Natural killer cell (primary cell): ENCODE data around the gene PODNL1. TPM values are rescaled to one million over a fixed set of nuclear protein-coding genes. Genes with fewer than 3 reads are reported as not detected.
"Not testable (repeated sequence)": the region's sequence is repeated elsewhere in the genome, so short reads cannot be mapped to it uniquely, and the experiment has no call there.

Source experiments
- ATAC-seq, 3 donors: fragments of 150-1000 bp in 2 of 3; fragments of 200-7000 bp in 1 of 3; cut with Tn5 transposase; 1 replicate in 1 of 3; 2 replicates in 2 of 3; pipeline ENCODE4 v1.10.0; 2021; ENCODE audit warnings: mild to moderate bottlenecking in 2 of 3, moderate library complexity in 2 of 3
- DNase-seq, 2 donors: peaks; one replicate each; pipeline versions ENCODE4 v3.0.0 to v3.0.0-alpha.2; 2013 to 2021; ENCODE audit warnings: mixed read lengths in 1 of 2
- H3K27ac ChIP-seq: one replicate; pipeline ENCODE4 v1.5.1; 2013; ENCODE audit warnings: mild to moderate bottlenecking, low read length
- H3K27me3 ChIP-seq: one replicate; pipeline ENCODE4 v1.6.1; 2013; ENCODE audit warnings: low read length; ENCODE audit not compliant: control insufficient read depth, insufficient read depth
- H3K36me3 ChIP-seq: one replicate; pipeline ENCODE4 v1.6.1; 2013; ENCODE audit warnings: low read length; ENCODE audit not compliant: control insufficient read depth, insufficient read depth
- H3K4me1 ChIP-seq: one replicate; pipeline ENCODE4 v1.6.1; 2013; ENCODE audit warnings: low read length; ENCODE audit not compliant: control insufficient read depth, insufficient read depth
- H3K4me3 ChIP-seq: one replicate; pipeline ENCODE4 v1.5.1; 2013; ENCODE audit warnings: low read length
- H3K9me3 ChIP-seq: one replicate; pipeline ENCODE4 v1.6.1; 2013; ENCODE audit warnings: low read length; ENCODE audit not compliant: control insufficient read depth, insufficient read depth
- H3K27ac Mint-ChIP-seq, 2 donors: one replicate each; pipeline ENCODE4 v1.8.0; 2022; ENCODE audit warnings: mild to moderate bottlenecking in 2 of 2, mixed read lengths in 2 of 2, moderate library complexity in 1 of 2
- H3K27me3 Mint-ChIP-seq, 2 donors: one replicate each; pipeline ENCODE4 v1.8.0; 2022; ENCODE audit warnings: low read depth in 2 of 2, mixed read lengths in 2 of 2
- H3K36me3 Mint-ChIP-seq: one replicate; pipeline ENCODE4 v1.8.0; 2022; ENCODE audit warnings: mixed read lengths
- H3K4me1 Mint-ChIP-seq, 2 donors: one replicate each; pipeline ENCODE4 v1.8.0; 2022; ENCODE audit warnings: mixed read lengths in 2 of 2
- H3K4me3 Mint-ChIP-seq: one replicate; pipeline ENCODE4 v1.8.0; 2022; ENCODE audit warnings: mild to moderate bottlenecking, moderate library complexity, mixed read lengths
- H3K9me3 Mint-ChIP-seq, 2 donors: one replicate each; pipeline ENCODE4 v1.8.0; 2022; ENCODE audit warnings: mixed read lengths in 2 of 2
- WGBS: methylation state at CpG from one replicate; pipeline ENCODE4 v1.1.7; 2013; ENCODE audit warnings: missing lambda C conversion rate; ENCODE audit not compliant: insufficient coverage; 5-methylcytosine and 5-hydroxymethylcytosine counted together
- intact Hi-C: fragments of 100-400 bp; cut with micrococcal nuclease; formaldehyde crosslinking; loops from one replicate; pipeline ENCODE4 v1.14.2; 2022
- total RNA-seq, 4 donors: library from RNA; stranded (reverse); fragments of 120-200 nt in 1 of 4; gene quantifications; one replicate each; pipeline versions ENCODE4 v1.2.3 to v1.2.4, GENCODE V29; 2013 to 2022
- TF ChIP-seq, protein P1 (sequence below): fragments of 200-600 bp; IDR thresholded peaks from one replicate; pipeline ENCODE4 v1.8.0; 2022; ENCODE audit warnings: antibody characterized with exemption

The PODNL1 gene
- total RNA-seq, 3 donors from 2014 or later (not counting 1 experiment from before 2014, with no cell fraction given) = 0.61 TPM; not detected in 2

DNA sequence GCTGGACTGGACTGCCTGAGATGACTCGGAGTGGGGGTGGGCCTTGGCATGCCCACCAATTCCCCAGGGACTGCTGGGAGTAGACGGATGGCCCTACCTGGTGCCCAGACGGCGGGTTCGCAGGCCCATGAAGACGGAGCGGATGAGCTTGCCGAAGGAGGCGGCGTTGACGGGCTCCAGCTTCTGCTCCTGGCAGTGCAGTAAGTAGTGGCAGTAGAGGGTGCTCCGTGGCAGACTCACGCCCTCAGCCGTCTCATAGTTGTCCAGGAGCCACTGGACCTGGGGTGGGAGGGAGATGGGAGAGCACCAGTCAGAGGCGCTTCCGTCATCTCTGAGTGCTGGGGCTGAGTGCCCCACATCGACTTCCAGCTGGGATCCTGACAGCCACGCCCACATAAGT lies 31.7 kb upstream of the PODNL1 start:
- no peak overlapping the region for H3K27ac ChIP-seq
- Mint-ChIP-seq H3K27ac (no peak overlapping the region), H3K27me3 (no peaks in the 10 kb centered on the region), H3K36me3 (no peaks in the 10 kb centered on the region), H3K4me1 (peaks cover 0 to 5% of the 10 kb centered on the region in 2 donors), H3K9me3 (no peaks in the 10 kb centered on the region), H3K4me3 (no peak overlapping the region)
- 97% methylated on average over 18 of the region's 18 CpGs for WGBS
- DNase-seq = no peak
- intact Hi-C loops = no loop called here
- no peaks in the 10 kb centered on the region for H3K4me1 ChIP-seq
- ATAC-seq = no peak
- H3K4me3 ChIP-seq = no peak overlapping the region
- TF ChIP-seq, protein P1, sequence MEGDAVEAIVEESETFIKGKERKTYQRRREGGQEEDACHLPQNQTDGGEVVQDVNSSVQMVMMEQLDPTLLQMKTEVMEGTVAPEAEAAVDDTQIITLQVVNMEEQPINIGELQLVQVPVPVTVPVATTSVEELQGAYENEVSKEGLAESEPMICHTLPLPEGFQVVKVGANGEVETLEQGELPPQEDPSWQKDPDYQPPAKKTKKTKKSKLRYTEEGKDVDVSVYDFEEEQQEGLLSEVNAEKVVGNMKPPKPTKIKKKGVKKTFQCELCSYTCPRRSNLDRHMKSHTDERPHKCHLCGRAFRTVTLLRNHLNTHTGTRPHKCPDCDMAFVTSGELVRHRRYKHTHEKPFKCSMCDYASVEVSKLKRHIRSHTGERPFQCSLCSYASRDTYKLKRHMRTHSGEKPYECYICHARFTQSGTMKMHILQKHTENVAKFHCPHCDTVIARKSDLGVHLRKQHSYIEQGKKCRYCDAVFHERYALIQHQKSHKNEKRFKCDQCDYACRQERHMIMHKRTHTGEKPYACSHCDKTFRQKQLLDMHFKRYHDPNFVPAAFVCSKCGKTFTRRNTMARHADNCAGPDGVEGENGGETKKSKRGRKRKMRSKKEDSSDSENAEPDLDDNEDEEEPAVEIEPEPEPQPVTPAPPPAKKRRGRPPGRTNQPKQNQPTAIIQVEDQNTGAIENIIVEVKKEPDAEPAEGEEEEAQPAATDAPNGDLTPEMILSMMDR = no peak
- no peaks in the 10 kb centered on the region for H3K27me3 ChIP-seq
- no peaks in the 10 kb centered on the region for H3K9me3 ChIP-seq
- peaks cover 47% of the 10 kb centered on the region for H3K36me3 ChIP-seq

DNA sequence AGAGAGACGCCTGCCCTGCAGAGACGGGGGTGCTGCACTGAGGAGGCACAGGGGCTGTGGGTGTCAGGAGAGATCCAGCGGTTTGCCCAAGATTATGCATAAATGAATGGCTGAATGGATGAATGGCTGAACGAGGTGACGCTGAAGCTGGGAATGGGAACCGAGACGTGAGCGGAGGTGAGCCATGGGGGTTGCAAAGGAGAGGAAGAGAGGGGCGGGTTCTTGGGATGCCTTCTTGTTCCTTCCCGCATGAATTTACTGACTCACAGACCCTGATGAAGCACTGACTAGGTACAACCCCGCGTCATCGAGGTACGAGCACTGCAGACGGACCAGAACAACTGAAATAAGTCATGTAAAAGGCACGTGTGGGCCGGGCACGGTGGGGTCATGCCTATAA lies 30.8 kb upstream of the PODNL1 start:
- ATAC-seq (no peak), DNase-seq (no peak)
- intact Hi-C loops = no loop called here
- no peak overlapping the region for H3K4me3 ChIP-seq
- Mint-ChIP-seq H3K9me3 (no peaks in the 10 kb centered on the region), H3K4me3 (no peak overlapping the region), H3K36me3 (no peaks in the 10 kb centered on the region), H3K27ac (no peak overlapping the region), H3K27me3 (no peaks in the 10 kb centered on the region), H3K4me1 (peaks cover 0 to 1% of the 10 kb centered on the region in 2 donors)
- WGBS = 98% methylated on average over 18 of the region's 18 CpGs
- no peak overlapping the region for H3K27ac ChIP-seq
- H3K27me3 ChIP-seq = no peaks in the 10 kb centered on the region
- peaks cover 49% of the 10 kb centered on the region for H3K36me3 ChIP-seq
- H3K4me1 ChIP-seq = no peaks in the 10 kb centered on the region
- no peaks in the 10 kb centered on the region for H3K9me3 ChIP-seq
- TF ChIP-seq, protein P1 = no peak

DNA sequence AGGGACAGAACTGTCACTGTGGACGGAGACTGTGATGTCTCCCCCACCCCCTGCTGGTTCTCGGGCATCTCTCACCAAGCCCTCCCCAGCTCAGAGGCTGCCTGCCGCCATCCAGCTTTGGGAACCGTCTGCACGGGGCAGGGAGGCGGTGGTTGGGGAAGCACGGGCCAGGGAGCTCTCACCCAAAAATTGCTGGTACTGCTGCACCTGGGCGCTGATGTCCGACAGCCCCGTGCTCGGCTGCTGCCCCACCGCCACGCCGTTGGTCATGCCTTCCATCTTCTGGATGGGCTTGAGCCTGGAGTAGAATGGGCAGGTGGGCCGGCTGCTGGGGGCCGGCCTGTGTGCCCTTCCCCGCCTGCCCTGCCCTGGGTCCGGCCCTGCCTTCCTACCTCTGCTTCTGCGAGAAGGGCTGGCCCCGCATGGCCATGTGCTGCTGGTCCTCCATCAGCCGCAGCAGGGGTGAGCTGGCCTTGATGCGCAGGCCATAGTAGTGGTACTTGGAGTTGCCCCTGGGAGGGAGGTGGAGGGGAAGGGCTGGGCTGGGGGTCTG lies 30.2 kb upstream of the PODNL1 start:
- no peaks in the 10 kb centered on the region for H3K27me3 Mint-ChIP-seq
- peaks cover 49% of the 10 kb centered on the region for H3K36me3 ChIP-seq
- H3K27ac Mint-ChIP-seq = no peak overlapping the region
- H3K36me3 Mint-ChIP-seq = no peaks in the 10 kb centered on the region
- no peak for ATAC-seq
- no peaks in the 10 kb centered on the region for H3K4me1 Mint-ChIP-seq
- no peaks in the 10 kb centered on the region for H3K9me3 ChIP-seq
- no peak for DNase-seq
- H3K9me3 Mint-ChIP-seq = no peaks in the 10 kb centered on the region
- 96% methylated on average over 22 of the region's 22 CpGs for WGBS
- intact Hi-C loops = no loop called here
- H3K4me1 ChIP-seq = no peaks in the 10 kb centered on the region
- H3K27ac ChIP-seq = no peak overlapping the region
- H3K27me3 ChIP-seq = no peaks in the 10 kb centered on the region
- H3K4me3 Mint-ChIP-seq = no peak overlapping the region
- TF ChIP-seq, protein P1 = no peak
- H3K4me3 ChIP-seq = no peak overlapping the region

DNA sequence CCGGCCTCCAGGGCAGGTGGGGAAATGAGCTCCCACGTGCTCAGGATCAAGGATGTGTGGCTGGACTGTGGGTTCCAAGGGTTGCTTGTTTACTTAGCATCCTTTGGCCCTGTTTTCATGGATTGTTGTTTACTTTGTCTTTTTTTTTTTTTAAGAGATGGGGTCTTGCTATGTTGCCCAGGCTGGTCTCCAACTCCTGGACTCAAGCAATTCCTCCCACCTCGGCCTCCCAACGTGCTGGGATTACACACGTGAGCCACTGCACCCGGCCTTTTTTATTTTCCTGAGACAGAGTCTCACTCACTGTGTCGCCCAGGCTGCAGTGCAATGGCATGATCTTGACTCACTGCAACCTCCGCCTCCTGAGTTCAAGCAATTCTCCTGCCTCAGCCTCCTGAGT lies 29.0 kb upstream of the PODNL1 start:
- H3K27ac ChIP-seq, intact Hi-C loops, H3K4me1 ChIP-seq, H3K4me3 ChIP-seq, H3K4me3 Mint-ChIP-seq, H3K27me3 Mint-ChIP-seq, H3K4me1 Mint-ChIP-seq, H3K36me3 Mint-ChIP-seq, H3K27ac Mint-ChIP-seq, ATAC-seq, DNase-seq, H3K9me3 Mint-ChIP-seq, H3K9me3 ChIP-seq, H3K27me3 ChIP-seq: not testable (repeated sequence)
- 97% methylated on average over 8 of the region's 8 CpGs for WGBS
- peaks cover 42% of the 10 kb centered on the region for H3K36me3 ChIP-seq
